Measurements from ENCODE around the gene NUDT1.
"Not testable (repeated sequence)": the region's sequence is repeated elsewhere in the genome, so short reads cannot be mapped to it uniquely, and the experiment has no call there.

Gene NUDT1

DNA sequence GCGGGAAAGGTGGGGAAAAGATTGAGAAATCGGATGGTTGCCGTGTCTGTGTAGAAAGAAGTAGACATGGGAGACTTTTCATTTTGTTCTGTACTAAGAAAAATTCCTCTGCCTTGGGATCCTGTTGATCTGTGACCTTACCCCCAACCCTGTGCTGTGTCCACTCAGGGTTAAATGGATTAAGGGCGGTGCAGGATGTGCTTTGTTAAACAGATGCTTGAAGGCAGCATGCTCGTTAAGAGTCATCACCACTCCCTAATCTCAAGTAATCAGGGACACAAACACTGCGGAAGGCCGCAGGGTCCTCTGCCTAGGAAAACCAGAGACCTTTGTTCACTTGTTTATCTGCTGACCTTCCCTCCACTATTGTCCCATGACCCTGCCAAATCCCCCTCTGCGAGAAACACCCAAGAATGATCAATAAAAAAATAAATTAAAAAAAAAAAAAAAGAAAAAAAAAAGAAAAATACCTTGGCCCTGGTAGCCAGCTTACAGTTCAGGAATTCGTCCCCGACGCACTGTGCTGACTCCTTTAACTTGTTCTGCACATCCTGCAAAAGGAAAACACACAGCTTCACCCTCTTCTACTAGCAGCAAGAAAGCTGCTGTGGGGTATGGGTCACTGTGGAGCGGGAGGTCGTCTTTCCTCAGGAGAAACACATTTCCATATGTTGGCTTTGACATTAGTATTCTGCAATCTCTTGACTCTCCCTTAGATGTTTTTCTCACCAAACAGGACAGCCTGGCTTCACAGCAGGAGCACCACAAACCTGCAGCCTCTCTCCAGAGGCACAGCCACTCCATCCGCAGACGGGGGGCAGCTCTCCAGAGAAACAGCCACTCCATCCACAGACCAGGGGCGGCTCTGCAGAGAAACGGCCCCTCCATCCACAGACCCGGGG lies 27.3 kb downstream of the NUDT1 start:
- not testable (repeated sequence) for DNase-seq (ENCODE audit: low read depth in 2 of 2)

DNA sequence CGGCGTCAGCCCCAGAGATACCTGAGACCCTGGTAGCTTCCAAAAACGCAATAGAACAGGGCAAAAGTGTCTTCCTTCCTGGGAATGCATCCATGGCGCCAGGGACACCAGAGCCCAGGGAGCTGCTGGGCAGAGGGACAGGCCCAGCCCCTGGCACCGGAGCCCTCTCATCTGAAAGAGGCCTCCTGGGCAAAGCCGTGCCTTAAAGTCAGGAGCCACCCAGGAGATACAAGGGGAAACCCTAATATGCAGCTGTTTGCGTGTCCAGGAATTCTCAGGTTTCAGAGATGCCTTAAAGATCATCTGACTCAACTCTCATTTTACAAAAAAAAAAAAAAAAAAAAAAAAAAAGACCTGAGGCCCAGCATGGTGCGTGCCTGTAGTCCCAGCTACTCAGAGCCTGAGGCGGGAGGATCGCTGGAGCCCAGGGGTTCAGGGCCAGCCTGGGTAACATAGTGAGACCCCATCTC lies 28.0 kb downstream of the NUDT1 start:
- no peak for DNase-seq (ENCODE audit: low read depth in 2 of 2)

DNA sequence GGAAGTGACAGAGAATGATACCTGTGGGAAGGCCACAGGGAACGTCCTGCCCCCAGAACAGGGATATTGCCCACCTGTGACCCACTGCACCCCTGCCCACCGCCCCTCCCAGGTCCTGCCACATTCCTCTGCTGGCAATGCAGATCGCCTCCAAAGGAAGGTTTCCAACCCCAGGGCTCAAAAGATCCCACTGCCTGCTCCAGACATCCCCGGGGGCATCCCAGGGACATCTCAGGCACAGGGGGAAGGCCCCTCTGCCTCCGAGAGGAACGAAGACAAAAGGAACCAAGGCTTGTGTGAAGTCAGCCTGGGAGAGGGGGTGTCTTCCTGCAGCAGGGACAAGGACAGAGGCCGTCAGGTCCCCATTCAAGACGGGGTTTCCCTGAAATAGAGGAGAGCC lies 28.5 kb downstream of the NUDT1 start:
- DNase-seq (ENCODE audit: low read depth in 2 of 2) = no peak

DNA sequence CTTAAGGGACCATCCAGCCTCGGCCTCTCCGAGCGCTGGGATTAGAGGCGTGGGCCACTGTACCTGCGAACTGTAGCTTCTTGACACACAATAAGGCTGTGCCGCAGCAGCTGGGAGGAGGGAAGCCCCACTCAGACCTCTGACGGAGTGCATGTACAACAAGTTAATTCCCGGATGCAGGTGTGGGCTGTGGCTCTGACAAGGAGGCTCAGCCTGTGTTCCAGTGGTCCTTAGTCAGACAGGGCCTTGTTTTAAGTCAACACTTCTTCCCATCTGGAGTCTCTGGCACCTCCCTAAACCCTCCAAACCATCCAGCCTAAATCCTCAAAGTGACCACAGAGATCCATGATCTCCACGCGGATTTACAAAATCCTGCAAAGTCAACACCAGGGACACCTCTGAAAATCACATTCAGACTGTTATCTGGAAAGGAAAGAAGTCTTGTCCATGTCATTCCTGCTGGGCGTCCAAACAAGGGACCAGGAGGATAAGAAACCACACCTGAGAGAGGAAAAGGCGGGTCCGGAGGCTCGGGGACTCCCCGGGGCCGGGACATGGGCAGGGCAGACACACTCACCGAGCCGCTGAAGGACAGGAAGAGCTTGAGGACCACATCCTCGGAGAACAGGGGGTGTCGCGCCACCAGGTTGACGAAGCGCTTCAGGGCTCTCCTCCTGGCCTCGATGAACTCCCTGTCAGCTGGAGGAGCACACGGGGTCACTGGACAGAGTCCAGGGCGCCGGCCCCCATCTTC lies 29.4 kb downstream of the NUDT1 start:
- DNase-seq (ENCODE audit: low read depth in 2 of 2) = no peak

DNA sequence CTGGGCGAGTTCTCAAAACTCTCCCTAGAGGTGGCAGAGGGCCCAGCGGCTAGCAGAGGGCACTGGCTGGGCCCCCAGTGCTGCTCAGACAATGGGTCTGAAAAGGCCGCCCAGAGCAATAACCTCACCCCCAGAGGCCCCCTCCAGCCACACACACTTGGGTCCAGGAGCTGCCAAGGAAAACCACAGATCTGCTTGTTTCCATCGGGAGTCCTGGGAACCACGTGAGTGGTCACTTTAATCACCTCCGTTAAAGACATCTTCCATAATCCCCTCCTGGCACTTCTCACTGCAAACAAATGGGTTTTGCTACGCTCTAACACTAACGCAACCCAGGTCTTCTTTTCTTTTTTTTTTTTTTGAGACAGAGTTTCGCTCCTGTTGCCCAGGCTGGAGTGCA lies 30.0 kb downstream of the NUDT1 start:
- DNase-seq (ENCODE audit: low read depth in 2 of 2) = no peak

DNA sequence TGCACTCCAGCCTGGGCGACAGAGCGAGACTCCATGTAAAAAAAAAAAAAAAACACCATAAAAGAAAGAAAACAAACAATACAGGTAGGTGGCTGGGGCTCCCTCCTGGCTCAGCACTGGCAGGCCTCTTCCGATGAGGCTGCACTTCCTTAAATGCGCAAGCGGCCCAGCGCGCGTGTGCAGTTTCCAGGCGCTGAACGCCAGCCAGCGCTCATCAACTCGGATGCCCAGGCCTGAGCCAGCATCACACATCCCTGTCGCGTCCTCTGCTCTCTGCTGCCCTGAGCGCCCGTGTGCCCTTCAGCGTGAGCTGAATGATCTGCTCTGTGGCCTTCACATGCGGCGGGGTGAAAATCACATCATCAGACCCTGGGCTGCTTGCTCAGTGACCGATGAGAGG lies 31.8 kb downstream of the NUDT1 start:
- DNase-seq (ENCODE audit: low read depth in 2 of 2) = no peak

DNA sequence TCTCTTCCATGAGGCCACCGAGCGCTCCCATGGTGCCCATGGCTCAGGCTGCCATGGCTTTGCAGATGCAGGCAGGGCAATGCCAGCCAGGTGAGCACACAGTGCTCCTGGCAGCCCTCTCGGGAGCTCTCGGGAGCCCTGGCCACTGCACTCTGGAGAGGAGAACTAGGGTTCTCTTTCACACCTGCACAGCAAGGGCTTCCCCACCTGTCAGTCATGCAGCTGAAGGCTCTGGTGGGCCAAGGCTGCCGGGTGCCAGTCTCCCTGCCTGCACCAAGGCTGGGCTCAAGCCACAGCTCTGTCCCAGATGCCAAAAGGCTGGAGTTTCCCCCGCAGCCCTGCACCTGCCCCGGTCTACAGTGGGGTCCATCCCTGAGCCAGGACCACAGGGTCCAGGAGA lies 32.6 kb downstream of the NUDT1 start:
- DNase-seq (ENCODE audit: low read depth in 2 of 2) = no peak

DNA sequence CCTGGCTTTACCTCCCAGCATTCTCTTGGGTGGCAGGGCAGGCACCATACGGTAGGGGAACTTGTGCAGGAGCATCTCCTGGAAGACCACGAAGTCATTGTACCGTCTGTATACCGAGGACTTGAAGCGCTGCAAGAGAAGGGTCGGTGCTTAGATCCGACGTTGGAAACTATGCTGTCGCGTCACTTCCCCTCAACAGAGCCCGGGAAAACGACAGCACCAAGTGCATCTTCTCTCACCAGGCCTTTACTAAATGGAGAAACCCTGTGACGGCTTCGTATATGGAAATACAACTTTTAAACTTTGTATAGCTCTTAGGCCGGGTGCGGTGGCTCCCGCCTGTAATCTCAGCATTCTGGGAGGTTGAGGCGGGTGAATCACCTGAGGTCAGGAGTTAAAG lies 33.1 kb downstream of the NUDT1 start:
- no peak for DNase-seq (ENCODE audit: low read depth in 2 of 2)

DNA sequence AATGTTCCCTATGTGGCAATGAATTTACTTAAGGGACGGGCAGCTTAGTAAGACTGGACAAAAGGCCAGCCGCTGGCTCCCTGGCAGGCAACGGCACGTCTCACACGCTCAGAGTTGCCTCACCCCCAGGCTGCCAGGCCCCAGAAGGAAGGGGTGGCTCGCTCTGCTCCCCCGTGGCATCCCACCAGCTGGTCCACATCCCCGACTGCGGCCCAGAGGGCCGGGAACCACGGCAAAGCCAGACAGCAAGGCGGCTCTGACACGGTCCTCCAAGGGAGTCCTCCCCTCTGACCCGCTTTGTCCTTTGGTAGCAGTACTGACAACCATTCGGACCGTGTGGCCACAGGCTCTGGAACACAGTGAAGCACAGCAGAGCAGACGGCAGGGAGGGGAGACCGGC lies 34.1 kb downstream of the NUDT1 start:
- no peak for DNase-seq (ENCODE audit: low read depth in 2 of 2)

DNA sequence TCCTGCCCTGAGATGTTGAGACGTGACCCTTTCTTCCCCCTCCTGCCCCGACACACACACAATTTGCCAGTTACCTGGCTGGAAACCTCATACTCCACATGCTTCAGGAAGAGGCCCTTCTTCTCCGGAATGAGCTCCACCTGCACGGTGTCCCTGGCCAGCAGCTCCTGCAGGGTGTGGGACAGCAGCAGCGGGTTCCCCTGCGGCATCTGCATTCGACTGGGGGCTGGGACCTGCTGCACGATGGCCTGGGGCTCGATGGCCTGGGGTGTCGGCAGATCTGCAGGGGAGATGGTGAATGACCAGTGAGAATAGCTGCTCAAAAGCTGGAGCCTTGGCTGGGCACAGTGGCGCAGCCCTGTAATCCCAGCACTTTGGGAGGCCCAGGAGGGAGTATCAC lies 36.0 kb downstream of the NUDT1 start:
- DNase-seq (ENCODE audit: low read depth in 2 of 2) = no peak

DNA sequence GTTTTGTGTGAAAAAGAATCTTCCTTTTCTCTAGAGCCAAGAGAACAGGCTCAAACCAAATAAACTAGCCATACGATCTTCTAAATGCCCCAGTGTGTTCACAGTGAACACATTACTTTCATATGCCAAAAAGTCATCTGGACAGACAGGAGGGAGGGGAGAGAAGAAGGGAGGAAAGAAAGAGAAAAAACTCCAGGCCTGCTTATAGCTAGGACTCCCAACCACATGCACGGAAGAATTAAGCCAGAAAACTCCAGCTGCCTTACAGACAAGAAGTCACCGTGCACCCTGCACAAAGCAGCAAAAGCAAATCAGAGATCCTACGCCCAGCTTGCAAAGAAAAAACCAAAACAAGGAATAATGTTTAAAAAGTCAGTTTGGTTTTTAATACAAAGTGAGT lies 37.9 kb downstream of the NUDT1 start:
- DNase-seq (ENCODE audit: low read depth in 2 of 2) = no peak

DNA sequence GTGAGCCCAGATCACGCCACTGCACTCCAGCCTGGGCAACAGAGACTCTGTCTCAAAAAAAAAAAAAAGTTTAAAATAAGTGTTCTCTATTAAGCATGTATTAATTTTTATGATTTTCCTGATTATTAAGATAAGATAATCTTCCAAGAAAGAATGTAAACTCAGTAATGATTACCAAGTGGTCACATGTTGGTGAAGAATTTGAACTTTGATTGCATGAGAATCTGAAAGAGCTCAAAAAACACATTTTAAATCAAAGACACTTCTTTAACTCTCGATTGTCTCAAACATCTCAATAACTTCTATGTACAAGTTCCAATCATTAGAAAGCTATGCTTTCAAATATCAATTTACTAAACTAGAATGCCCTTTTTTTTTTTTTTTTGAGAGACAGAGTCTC lies 38.4 kb downstream of the NUDT1 start:
- DNase-seq (ENCODE audit: low read depth in 2 of 2) = no peak

DNA sequence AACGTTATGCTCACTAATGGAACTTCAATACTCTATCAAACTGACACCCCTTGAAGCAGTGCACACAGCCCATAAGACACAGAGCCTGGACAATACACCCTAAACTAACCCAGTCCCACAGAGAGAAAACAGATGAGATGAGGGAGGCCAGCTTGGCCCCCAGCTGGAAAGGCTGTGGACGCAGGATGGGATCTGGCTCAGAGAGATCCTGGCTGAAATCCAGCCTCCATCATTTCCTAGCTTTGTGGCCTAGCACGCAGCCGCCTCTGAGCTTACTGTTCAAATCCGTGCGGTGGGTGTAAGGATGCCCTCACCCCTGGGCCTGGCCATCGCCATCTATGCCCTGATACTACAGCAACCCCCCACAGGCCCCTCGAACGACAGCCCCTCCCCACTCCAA lies 39.5 kb downstream of the NUDT1 start:
- no peak for DNase-seq (ENCODE audit: low read depth in 2 of 2)

DNA sequence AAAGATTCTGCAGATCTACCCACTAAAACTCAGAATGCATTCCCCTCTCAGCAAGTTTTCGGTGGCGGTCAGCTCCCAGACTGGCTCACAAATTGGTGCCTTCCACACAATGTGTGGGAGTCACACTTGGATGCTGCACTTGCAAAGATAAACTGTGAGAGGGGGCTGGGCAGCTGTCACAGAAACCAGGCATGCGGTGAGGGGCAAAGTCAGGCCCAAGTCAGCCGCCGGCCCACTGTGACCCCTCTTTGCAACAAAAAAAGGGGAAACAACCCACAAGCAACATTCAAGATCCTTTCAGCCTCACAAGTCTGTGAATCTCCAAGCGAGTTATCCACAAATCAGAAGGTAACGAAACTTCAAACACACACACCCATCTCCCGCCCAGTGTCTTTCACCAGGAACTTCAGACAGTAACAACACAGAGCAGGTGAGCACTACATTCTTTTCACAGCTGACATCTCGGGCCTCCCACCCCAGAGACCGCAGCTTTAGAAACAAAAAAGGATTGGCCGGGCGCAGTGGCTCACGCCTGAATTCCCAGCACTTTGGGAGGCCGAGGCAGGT lies 40.2 kb downstream of the NUDT1 start:
- no peak for DNase-seq (ENCODE audit: low read depth in 2 of 2)

DNA sequence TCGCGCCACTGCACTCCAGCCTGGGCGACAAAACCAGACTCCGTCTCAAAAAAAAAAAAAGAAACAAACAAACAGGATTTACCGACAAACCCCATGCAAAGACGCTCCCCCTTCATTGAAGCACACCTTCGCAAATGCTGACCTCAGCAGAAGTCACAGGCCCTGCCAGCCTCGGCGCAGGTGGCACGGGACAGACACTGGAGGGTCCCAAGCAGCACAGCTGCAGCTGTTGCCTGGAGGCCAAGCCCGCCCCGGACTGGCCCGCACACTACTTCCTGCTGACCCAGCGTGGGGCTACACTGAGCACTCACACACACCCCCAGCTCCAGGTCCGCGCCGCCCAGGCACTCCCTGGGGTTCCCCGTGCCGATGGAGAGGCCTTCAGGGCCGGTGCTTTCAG lies 41.0 kb downstream of the NUDT1 start:
- DNase-seq (ENCODE audit: low read depth in 2 of 2) = no peak

DNA sequence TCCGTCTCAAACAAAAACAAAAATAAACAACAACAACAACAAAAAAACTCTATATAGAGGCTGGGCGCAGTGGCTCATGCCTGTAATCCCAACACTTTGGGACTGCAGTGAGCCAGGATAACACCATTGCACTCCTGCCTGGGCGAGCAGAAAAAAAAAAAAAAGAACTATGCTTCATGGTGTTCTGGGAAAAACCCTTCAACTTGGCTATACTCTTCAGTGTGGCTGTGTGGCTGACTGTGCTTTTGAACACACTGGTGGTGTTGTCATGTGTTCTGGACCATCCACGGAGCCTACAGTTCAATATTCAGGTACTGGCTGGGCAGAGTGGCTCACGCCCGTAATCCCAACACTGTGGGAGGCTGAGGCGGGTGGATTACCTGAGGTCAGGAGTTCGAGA lies 45.7 kb downstream of the NUDT1 start:
- DNase-seq (ENCODE audit: low read depth in 2 of 2) = no peak

DNA sequence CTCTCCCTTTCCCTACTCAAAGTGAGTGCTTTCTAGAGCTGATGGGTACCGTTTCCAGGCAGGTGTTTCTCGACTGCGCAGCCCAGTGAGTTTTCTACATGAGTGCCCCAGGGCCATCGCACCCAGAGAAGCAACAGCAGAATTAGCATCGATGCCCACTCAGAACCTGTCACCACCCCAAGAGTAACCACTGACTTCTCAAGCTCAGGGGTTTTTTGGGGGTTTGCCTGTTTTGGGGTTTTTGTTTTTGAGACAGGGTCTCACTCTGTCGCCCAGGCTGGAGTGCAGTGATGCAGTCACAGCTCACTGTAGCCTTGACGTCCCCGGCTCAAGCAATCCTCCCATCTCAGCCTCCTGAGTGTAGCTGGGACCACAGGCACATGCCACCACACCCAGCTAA lies 46.5 kb downstream of the NUDT1 start:
- DNase-seq (ENCODE audit: low read depth in 2 of 2) = no peak

DNA sequence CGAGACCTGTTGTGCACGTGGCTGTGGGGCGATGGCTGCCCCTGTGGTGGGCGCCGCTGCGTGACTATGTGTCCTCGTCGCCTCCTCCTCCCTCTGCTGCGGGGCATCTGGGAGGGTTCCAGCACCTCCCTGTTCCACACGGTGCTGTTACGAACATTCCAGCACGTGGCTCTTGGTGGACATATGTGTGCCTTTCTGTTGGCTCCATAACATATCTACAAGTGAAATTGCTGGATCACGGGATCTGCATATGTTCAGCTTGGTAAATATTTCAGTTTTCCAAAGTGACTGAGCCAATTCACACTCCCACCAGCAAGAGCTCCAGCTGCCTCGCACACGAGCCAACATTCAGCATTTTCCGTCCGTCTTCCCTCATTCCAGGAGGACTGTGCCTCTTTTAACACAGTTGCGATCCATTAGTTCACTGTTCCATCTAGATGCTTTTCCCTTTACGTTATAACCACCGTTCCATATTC lies 47.1 kb downstream of the NUDT1 start:
- DNase-seq (ENCODE audit: low read depth in 2 of 2) = no peak

DNA sequence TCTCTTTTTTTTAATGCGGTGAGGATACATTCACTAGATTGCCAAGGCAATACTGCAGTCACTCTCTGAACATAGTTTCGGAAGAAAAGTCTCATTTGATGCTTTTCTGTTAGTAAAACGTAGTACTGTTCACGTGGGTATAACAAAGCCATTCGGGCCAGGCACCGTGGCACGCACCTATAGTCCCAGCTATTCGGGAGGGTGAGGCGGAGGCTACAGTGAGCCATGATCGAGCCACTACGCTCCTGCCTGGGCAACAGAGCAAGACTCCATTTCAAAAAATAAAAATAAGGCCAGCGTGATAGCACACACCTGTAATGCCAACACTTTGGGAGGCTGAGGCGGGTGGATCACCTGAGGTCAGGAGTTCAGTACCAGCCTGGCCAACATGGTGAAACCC lies 47.6 kb downstream of the NUDT1 start:
- DNase-seq (ENCODE audit: low read depth in 2 of 2) = no peak

DNA sequence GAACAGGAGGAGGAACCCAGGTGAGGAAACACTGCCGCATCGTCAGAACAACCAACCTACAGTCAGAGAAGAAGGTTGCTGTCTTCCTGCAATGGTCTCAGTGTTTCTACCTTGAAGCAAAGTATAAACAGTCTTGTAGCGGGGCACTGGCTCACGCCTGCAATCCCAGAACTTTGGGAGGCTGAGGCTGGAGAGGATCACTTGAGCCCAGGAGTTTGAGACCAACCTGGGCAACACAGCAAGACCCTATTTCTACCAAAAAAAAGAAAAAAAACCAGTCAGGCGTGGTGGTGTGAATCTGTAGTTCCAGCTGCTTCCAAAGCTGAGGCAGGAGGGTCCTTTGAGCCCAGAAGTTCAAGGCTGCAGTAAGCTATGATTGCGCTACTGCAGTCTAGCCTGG lies 48.9 kb downstream of the NUDT1 start:
- no peak for DNase-seq (ENCODE audit: low read depth in 2 of 2)

DNA sequence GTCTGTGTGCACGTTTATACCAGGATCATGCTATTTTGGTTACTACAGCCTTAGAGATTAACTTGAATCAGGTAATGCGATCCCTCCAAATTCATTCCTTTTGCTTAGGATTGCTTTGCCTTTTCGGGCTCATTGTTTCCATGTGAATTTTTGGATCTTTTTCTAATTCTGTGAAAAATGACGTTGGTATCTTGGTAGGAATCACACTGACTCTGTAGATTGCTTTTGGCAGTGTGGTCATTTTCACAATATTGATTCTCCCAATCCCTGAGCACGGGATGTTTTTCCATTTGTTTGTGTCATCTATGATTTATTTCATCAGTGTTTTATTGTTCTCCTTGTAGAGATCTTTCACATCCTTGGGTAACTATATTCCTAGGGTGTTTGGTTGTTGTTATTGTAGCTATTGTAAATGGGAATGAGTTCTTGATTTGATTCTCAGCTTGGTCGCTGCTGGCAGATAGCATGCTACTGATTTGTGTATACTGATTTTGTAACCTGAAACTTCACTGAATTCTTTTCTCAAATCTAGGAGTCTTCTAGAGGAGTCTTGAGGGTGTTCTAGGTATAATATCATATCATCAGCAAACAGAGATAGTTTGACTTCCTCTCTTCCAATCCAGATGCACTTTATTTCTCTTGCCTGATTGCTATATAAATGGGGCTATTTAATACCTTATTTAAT lies 54.1 kb downstream of the NUDT1 start:
- DNase-seq (ENCODE audit: low read depth in 2 of 2) = no peak

DNA sequence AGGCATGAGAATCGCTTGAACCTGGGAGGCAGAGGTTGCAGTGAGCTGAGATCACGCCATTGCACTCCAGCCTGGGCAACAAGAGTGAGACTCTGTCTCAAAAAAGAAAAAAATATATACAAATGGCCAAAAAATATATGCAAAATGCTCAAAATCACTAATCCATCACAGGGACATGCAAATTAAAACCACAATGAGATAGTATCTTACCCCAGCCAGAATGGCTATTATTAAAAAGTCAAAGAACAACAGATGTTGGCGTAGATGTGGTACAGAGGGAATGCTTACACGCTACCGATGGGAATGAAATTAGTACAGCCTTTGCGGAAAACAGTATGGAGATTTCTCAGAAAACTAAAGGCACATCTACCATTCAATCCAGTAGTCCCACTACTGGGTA lies 54.8 kb downstream of the NUDT1 start:
- no peak for DNase-seq (ENCODE audit: low read depth in 2 of 2)
